Measurements from ENCODE around the gene GPR156. TPM values are rescaled to one million over a fixed set of nuclear protein-coding genes. Genes with fewer than 3 reads are reported as not detected.
"Not testable (repeated sequence)": the region's sequence is repeated elsewhere in the genome, so short reads cannot be mapped to it uniquely, and the experiment has no call there.

Gene GPR156
- total RNA-seq, 2 donors from 2014 or later = 1.1 to 1.2 TPM

- Histone ChIP-seq H3K9me3 (ENCODE audit: control insufficient read depth, low read length) (no peaks in the 10 kb centered on the region), H3K36me3 (ENCODE audit: control insufficient read depth, insufficient read depth, low read length) (no peaks in the 10 kb centered on the region), H3K27me3 (ENCODE audit: control insufficient read depth, insufficient read depth, low read length, poor library complexity, severe bottlenecking) (no peaks in the 10 kb centered on the region), H3K9ac (ENCODE audit: extremely low read depth, low read length, poor library complexity, severe bottlenecking) (no peak overlapping the region), H3K4me1 (ENCODE audit: control insufficient read depth, insufficient read depth, low read length) (no peaks in the 10 kb centered on the region), H3K4me3 (ENCODE audit: low read length) (no peak overlapping the region), H3K27ac (ENCODE audit: low read depth, low read length) (no peak overlapping the region)
- Mint-ChIP-seq H3K27ac (no peak overlapping the region), H3K4me3 (no peak overlapping the region), H3K9me3 (peaks cover 3% of the 10 kb centered on the region), H3K4me1 (no peaks in the 10 kb centered on the region), H3K27me3 (ENCODE audit: insufficient read depth) (peaks cover 15% of the 10 kb centered on the region), H3K36me3 (ENCODE audit: low read depth) (no peaks in the 10 kb centered on the region)
- DNase-seq = no peak
- TF ChIP-seq, protein P1, sequence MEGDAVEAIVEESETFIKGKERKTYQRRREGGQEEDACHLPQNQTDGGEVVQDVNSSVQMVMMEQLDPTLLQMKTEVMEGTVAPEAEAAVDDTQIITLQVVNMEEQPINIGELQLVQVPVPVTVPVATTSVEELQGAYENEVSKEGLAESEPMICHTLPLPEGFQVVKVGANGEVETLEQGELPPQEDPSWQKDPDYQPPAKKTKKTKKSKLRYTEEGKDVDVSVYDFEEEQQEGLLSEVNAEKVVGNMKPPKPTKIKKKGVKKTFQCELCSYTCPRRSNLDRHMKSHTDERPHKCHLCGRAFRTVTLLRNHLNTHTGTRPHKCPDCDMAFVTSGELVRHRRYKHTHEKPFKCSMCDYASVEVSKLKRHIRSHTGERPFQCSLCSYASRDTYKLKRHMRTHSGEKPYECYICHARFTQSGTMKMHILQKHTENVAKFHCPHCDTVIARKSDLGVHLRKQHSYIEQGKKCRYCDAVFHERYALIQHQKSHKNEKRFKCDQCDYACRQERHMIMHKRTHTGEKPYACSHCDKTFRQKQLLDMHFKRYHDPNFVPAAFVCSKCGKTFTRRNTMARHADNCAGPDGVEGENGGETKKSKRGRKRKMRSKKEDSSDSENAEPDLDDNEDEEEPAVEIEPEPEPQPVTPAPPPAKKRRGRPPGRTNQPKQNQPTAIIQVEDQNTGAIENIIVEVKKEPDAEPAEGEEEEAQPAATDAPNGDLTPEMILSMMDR (conservative IDR thresholded peaks at IDR 0.05) = no peak
These were observed 14.0 kb upstream of the GPR156 start for GRCh38 chr3:120298996-120299395.

DNA sequence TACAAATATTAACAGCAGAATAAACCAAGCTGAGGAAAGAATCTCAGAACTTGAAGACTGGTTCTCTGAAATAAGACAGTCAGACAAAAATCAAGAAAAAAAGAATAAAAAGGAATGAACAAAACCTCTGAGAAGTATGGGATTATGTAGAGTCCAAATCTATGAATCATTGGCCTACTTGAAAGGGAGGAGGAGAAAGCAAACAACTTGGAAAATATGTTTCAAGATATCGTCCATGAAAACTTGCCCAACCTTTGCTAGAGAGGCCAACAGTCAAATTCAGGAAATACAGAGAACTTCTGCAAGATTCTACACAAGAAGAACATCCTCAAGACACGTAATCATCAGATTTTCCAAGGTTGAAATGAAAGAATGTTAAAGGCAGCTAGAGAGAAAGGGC lies 6.5 kb upstream of the GPR156 start:
- H3K4me3 Mint-ChIP-seq; H3K4me3 ChIP-seq (ENCODE audit: low read length): not testable (repeated sequence)
- peaks cover 17% of the 10 kb centered on the region for H3K9me3 Mint-ChIP-seq

DNA sequence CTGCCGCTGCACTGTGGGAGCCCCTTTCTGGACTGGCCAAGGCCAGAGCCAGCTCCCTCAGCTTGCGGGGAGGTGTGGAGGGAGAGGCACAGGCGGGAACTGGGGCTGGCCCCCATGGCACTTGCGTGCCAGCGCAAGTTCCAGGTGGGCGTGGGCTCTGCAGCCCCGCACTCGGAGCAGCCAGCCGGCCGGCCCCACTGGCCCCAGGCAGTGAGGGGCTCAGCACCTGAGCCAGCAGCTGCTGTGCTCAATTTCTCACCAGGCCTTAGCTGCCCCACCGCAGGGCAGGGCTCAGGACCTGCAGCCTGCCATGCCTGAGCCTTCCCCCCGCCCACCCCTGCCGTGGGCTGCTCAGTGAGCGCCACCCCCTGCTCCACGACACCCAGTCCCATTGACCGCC lies 4.6 kb upstream of the GPR156 start:
- no peak overlapping the region for H3K27ac ChIP-seq (ENCODE audit: low read depth, low read length)
- no peak for DNase-seq
- Mint-ChIP-seq H3K4me1 (peaks cover 1% of the 10 kb centered on the region), H3K4me3 (no peak overlapping the region), H3K27me3 (ENCODE audit: insufficient read depth) (peaks cover 51% of the 10 kb centered on the region), H3K27ac (no peak overlapping the region), H3K36me3 (ENCODE audit: low read depth) (no peaks in the 10 kb centered on the region), H3K9me3 (peaks cover 17% of the 10 kb centered on the region)
- TF ChIP-seq, protein P1 (conservative IDR thresholded peaks at IDR 0.05) = no peak
- H3K9ac ChIP-seq (ENCODE audit: extremely low read depth, low read length, poor library complexity, severe bottlenecking) = no peak overlapping the region
- 90 to 100% methylated on average over 8 to 16 of the region's 16 CpGs for WGBS, 2 experiments (ENCODE audit: insufficient coverage in 1 of 2, insufficient read length in 1 of 2)
- H3K27me3 ChIP-seq (ENCODE audit: control insufficient read depth, insufficient read depth, low read length, poor library complexity, severe bottlenecking) = peaks cover 16% of the 10 kb centered on the region
- H3K4me1 ChIP-seq (ENCODE audit: control insufficient read depth, insufficient read depth, low read length) = no peaks in the 10 kb centered on the region
- no peaks in the 10 kb centered on the region for H3K9me3 ChIP-seq (ENCODE audit: control insufficient read depth, low read length)
- H3K4me3 ChIP-seq (ENCODE audit: low read length) = no peak overlapping the region
- no peaks in the 10 kb centered on the region for H3K36me3 ChIP-seq (ENCODE audit: control insufficient read depth, insufficient read depth, low read length)

More for the DNA sequence above, 6.5 kb upstream of the GPR156 start:
- H3K27ac Mint-ChIP-seq; DNase-seq; H3K4me1 Mint-ChIP-seq; H3K36me3 ChIP-seq (ENCODE audit: control insufficient read depth, insufficient read depth, low read length); H3K4me1 ChIP-seq (ENCODE audit: control insufficient read depth, insufficient read depth, low read length); H3K36me3 Mint-ChIP-seq (ENCODE audit: low read depth); H3K27ac ChIP-seq (ENCODE audit: low read depth, low read length); H3K27me3 ChIP-seq (ENCODE audit: control insufficient read depth, insufficient read depth, low read length, poor library complexity, severe bottlenecking); H3K9me3 ChIP-seq (ENCODE audit: control insufficient read depth, low read length); H3K9ac ChIP-seq (ENCODE audit: extremely low read depth, low read length, poor library complexity, severe bottlenecking): not testable (repeated sequence)
- peaks cover 45% of the 10 kb centered on the region for H3K27me3 Mint-ChIP-seq (ENCODE audit: insufficient read depth)
- WGBS, 2 experiments (ENCODE audit: insufficient coverage in 1 of 2, insufficient read length in 1 of 2) = 73% methylated on average over 2 of the region's 2 CpGs; no CpG with 5 or more reads in 1 of the 2 experiments

DNA sequence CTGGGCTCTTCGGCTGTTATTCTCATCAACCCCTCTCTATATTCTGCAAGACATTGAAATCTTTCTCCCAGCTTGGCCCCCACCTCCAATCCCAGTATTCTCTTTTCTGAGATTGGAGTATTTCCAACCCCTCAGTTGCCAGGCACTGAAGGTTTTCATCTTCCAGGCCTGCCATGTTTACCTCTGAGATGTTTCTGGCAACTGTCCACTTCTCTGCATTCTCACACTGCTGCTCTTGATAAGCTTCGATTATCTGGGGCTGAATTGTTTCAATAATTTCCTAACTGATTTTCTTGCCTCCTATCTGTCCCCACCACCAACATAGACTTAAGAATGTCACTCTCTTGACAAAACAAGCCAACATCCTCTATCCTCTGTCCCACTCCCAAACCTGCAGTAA lies 1.4 kb upstream of the GPR156 start:
- no peak for DNase-seq
- Mint-ChIP-seq H3K9me3 (peaks cover 3% of the 10 kb centered on the region), H3K36me3 (ENCODE audit: low read depth) (no peaks in the 10 kb centered on the region), H3K27ac (no peak overlapping the region), H3K27me3 (ENCODE audit: insufficient read depth) (peaks cover 56% of the 10 kb centered on the region), H3K4me1 (peaks cover 5% of the 10 kb centered on the region), H3K4me3 (no peak overlapping the region)
- no peaks in the 10 kb centered on the region for H3K4me1 ChIP-seq (ENCODE audit: control insufficient read depth, insufficient read depth, low read length)
- no peak overlapping the region for H3K4me3 ChIP-seq (ENCODE audit: low read length)
- WGBS, 2 experiments (ENCODE audit: insufficient coverage in 1 of 2, insufficient read length in 1 of 2) = 97 to 100% methylated on average over 1 to 2 of the region's 2 CpGs
- no peaks in the 10 kb centered on the region for H3K36me3 ChIP-seq (ENCODE audit: control insufficient read depth, insufficient read depth, low read length)
- peaks cover 29% of the 10 kb centered on the region for H3K27me3 ChIP-seq (ENCODE audit: control insufficient read depth, insufficient read depth, low read length, poor library complexity, severe bottlenecking)
- H3K27ac ChIP-seq (ENCODE audit: low read depth, low read length) = no peak overlapping the region
- H3K9ac ChIP-seq (ENCODE audit: extremely low read depth, low read length, poor library complexity, severe bottlenecking) = no peak overlapping the region
- TF ChIP-seq, protein P1 (conservative IDR thresholded peaks at IDR 0.05) = no peak
- no peaks in the 10 kb centered on the region for H3K9me3 ChIP-seq (ENCODE audit: control insufficient read depth, low read length)

Data from endodermal cell (in vitro differentiated cells).